Renal pelvis (tissue), 4 donors: ENCODE data around the gene TTC38. TPM values are rescaled to one million over a fixed set of nuclear protein-coding genes. Genes with fewer than 3 reads are reported as not detected.

Experiments
- DNase-seq: peaks from one replicate; pipeline ENCODE4 v3.0.0-alpha.2; 2013
- polyA plus RNA-seq, 3 donors: library from polyadenylated mRNA; unstranded; fragments of 120-200 nt; gene quantifications; one replicate each; pipeline ENCODE4 v1.2.1, GENCODE V29; 2013; ENCODE audit not compliant: insufficient read length in 3 of 3

Gene TTC38
- polyA plus RNA-seq, 3 donors: 52.0 to 62.8 (median 60.0) TPM

- no peak for DNase-seq
Observed at GRCh38 chr22:46326066-46326680, 58.4 kb downstream of the TTC38 start.

- no peak for DNase-seq
Observed at GRCh38 chr22:46327691-46328465, 60.1 kb downstream of the TTC38 start.

- no peak for DNase-seq
Observed at GRCh38 chr22:46328797-46329196, 61.0 kb downstream of the TTC38 start.

- DNase-seq: no peak
Observed at GRCh38 chr22:46329616-46330015, 61.8 kb downstream of the TTC38 start.

- DNase-seq: no peak
Observed at GRCh38 chr22:46330426-46330825, 62.6 kb downstream of the TTC38 start.

- DNase-seq: no peak
Observed at GRCh38 chr22:46331496-46331895, 63.7 kb downstream of the TTC38 start.

DNA sequence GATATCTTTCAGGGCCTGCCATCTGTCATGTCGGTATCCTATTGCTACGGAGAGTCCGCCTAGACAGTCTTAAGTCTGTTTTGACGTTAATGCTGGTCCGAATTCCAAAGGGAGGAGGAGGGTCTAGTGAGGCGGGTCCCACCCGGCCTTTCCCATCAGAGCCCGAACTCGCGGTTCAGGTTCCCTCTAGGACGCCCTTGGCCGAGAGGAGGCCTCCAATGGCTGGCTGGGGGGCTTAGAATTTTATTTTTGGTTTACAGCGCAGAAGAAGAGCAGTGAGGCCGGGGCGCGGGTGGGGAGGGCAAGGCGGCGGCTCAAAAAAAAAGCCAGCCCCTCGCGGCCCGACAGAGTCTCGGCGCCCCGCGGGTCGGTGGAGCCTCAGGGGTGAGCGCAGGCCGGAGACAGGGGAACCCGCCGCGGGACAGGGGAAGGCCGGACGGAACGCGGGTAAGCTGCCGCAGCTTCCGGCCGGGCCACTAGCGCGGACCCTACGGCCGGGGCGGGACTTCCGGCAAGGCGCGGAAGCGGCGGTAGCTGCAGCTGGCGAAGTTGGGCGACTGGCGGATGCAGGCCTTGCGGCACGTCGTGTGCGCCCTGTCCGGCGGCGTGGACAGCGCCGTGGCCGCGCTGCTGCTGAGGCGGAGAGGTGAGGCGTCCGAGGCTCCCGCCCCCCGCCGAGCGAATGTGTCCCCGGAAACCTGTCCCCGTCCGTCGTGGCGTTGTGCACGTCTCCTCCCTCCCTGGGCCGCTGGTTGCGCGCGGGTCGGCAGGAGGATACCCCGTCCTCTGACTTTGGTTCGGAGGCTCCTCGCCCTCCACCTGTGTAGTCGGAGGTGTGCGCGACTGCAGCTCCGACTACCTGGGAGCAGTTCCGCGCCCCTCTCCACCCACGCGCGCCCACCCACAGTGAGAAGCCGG, 67.7 kb downstream of the TTC38 start, which contains the start of gene TRMU:
Gene TRMU (plus strand): TSS at position 514 of the 918 bp plus-strand sequence. CDS start 51 bp downstream, at position 565.
- DNase-seq: peak; percentile 86

GRCh38 chr22:46336119-46337078, 68.6 kb downstream of the TTC38 start:
- peak; percentile 17 for DNase-seq

GRCh38 chr22:46337870-46338269, 70.1 kb downstream of the TTC38 start:
- no peak for DNase-seq

DNA sequence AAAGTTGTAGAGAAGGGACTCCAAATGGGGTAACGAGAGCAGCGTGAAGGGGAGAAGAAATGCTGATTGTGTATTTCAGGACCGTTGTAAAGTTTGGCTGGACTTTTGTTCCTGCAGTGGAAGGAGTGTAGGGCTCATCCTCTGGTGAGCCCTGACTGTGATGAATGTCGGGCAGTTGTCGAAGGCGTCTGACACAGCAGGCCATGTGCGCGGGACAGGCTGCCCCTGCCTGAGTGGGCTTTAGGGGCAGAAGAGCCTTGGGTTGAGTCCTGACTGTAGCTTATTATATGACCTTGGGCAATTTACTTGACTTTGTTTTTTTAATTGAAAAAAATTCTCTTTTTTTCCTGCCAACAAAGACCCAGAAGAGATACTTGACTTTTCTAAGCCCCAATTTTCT, 70.8 kb downstream of the TTC38 start:
- DNase-seq: no peak

DNA sequence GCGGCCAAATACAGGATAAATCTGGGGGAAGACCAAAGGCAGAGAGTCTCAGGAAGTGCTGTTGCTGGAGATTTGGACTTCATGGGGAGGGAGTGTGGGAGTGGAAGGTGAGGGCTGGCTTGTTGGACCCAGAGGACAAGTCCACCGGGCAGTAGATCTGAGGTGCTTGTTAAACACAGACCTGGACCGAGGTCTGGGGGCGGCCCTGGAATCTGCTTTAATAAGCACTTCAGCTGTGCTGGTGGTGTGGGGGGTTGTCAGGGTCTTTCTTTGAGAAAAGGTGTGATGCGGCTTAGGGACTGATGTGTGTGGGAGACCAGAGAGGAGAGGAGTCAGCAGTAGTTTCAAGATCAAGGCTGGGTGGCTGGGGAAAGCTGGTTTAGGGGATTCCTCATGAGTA, 72.1 kb downstream of the TTC38 start:
- DNase-seq: no peak

GRCh38 chr22:46340676-46341075, 72.9 kb downstream of the TTC38 start:
- no peak for DNase-seq

Other genes starting within 250 kb of the TTC38 start
- gene PPARA, start 117.5 kb upstream of the TTC38 start, polyA plus RNA-seq: 10 to 100 TPM; 23.3 to 39.7 (median 38.3) TPM
- 10 to 100 TPM; 13.4 to 15.9 (median 14.5) TPM for gene CDPF1, start 17.7 kb upstream of the TTC38 start, polyA plus RNA-seq
- gene PKDREJ, start 4.7 kb upstream of the TTC38 start, polyA plus RNA-seq: under 1 TPM; 0.33 to 0.52 (median 0.47) TPM
- gene GTSE1, start 28.9 kb downstream of the TTC38 start, polyA plus RNA-seq: 10 to 100 TPM; 18.4 to 22.9 (median 18.6) TPM
- 10 to 100 TPM; 55.1 to 58.5 (median 55.9) TPM for gene TRMU, start 67.7 kb downstream of the TTC38 start, polyA plus RNA-seq